Neural cell (in vitro differentiated cells): ENCODE results near the gene ZNF383.

Source experiments
- EP300 ChIP-seq: fragments of 450-650 bp; conservative IDR thresholded peaks from 2 replicates; pipeline ENCODE4 v1.6.1; 2014; ENCODE audit warnings: antibody characterized with exemption, mild to moderate bottlenecking, moderate library complexity; ENCODE audit not compliant: poor library complexity, severe bottlenecking
- EZH2 ChIP-seq: fragments of 200-600, 300-800 bp; shearing (Covaris generic), sonication (generic); IDR thresholded peaks from 2 replicates; pipeline ENCODE4 v1.6.1; 2014; ENCODE audit warnings: antibody characterized with exemption, low read length, borderline replicate concordance, mild to moderate bottlenecking; ENCODE audit not compliant: insufficient read depth, poor library complexity, severe bottlenecking
- MXI1 ChIP-seq: fragments of 450-650 bp; conservative IDR thresholded peaks from 2 replicates; pipeline ENCODE4 v1.6.1; 2014; ENCODE audit warnings: antibody characterized with exemption, mild to moderate bottlenecking; ENCODE audit not compliant: poor library complexity, severe bottlenecking
- POLR2AphosphoS5 ChIP-seq: IDR thresholded peaks from 2 replicates; pipeline ENCODE4 v1.6.1; 2012
- RAD21 ChIP-seq: fragments of 450-650 bp; conservative IDR thresholded peaks from 2 replicates; pipeline ENCODE4 v1.6.1; 2014; ENCODE audit warnings: antibody characterized with exemption, mild to moderate bottlenecking, moderate library complexity
- SMC3 ChIP-seq: fragments of 450-650 bp; conservative IDR thresholded peaks from 2 replicates; pipeline ENCODE4 v1.6.1; 2014; ENCODE audit warnings: antibody characterized with exemption, mild to moderate bottlenecking, moderate library complexity; ENCODE audit not compliant: poor library complexity
- TF ChIP-seq, protein P1 (sequence below): fragments of 450-650 bp; IDR thresholded peaks from 2 replicates; pipeline ENCODE4 v1.5.1; 2014; ENCODE audit warnings: antibody characterized with exemption, mild to moderate bottlenecking, moderate library complexity; ENCODE audit not compliant: poor library complexity, severe bottlenecking

DNA sequence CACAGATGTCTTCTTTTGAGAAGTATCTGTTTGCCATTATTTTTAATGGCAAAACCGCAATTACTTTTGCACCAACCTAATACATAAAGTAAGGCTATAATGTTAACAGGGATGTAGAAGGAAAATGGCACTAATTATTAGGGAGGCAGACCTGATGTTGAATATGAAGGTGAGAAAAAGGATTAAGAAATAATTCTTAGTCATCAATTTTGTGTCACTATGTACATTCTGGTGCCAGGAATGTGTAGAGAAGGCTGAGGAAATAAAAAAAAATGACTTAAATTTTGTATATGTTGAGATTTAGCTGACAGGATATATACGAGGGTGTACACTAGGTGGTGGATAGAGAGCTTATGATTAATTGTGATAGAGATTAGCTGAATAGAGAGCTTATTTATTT is 20.2 kb upstream of the ZNF383 start:
- TF ChIP-seq EZH2 (no peak), EP300 (no peak), RAD21 (no peak), POLR2AphosphoS5 (no peak), SMC3 (no peak), MXI1 (no peak)
- TF ChIP-seq, protein P1, sequence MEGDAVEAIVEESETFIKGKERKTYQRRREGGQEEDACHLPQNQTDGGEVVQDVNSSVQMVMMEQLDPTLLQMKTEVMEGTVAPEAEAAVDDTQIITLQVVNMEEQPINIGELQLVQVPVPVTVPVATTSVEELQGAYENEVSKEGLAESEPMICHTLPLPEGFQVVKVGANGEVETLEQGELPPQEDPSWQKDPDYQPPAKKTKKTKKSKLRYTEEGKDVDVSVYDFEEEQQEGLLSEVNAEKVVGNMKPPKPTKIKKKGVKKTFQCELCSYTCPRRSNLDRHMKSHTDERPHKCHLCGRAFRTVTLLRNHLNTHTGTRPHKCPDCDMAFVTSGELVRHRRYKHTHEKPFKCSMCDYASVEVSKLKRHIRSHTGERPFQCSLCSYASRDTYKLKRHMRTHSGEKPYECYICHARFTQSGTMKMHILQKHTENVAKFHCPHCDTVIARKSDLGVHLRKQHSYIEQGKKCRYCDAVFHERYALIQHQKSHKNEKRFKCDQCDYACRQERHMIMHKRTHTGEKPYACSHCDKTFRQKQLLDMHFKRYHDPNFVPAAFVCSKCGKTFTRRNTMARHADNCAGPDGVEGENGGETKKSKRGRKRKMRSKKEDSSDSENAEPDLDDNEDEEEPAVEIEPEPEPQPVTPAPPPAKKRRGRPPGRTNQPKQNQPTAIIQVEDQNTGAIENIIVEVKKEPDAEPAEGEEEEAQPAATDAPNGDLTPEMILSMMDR = no peak
